HepG2 (cell line): ENCODE data around the gene MRPS34.

Experiments
- MAFG ChIP-seq: sonication (generic); formaldehyde crosslinking; IDR thresholded peaks from 2 replicates; pipeline ENCODE4 v1.5.1; 2020; ENCODE audit warnings: mild to moderate bottlenecking, missing genetic modification reagents
- THAP11 ChIP-seq: IDR thresholded peaks from 2 replicates; pipeline ENCODE4 v1.6.1; 2016; ENCODE audit warnings: missing biosample characterization, missing genetic modification reagents
- ZNF496 ChIP-seq: sonication (generic); formaldehyde crosslinking; IDR thresholded peaks from 2 replicates; pipeline ENCODE4 v1.8.1; 2023; ENCODE audit warnings: mild to moderate bottlenecking, moderate library complexity, missing genetic modification reagents; ENCODE audit not compliant: insufficient replicate concordance
- TF ChIP-seq, protein P1 (sequence below): sonication (generic); formaldehyde crosslinking; IDR thresholded peaks from 2 replicates; pipeline ENCODE4 v1.5.0; 2020; ENCODE audit warnings: mild to moderate bottlenecking, missing genetic modification reagents

DNA sequence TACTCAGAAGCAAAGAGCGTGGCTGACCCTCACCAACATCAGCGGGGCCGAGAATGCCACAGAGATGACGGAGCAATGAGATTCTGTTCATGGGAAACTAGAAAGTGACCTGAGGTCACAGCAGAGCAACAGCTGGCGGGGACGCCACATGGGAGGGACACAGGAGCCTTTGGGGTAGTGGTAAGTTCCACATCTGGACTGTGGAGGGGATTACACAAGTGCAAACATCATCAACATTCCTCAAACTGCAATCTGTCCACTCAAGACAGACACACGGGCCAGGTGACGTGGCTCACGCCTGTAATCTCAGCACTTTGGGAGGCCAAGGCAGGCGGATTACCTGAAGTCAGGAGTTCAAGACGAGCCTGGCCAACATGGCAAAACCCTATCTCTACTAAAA is 42.5 kb upstream of the MRPS34 start:
- TF ChIP-seq THAP11: no peak
- no peak for TF ChIP-seq ZNF496 (CRISPR knock-in tag)
- TF ChIP-seq MAFG (CRISPR knock-in tag): no peak
- TF ChIP-seq, protein P1, sequence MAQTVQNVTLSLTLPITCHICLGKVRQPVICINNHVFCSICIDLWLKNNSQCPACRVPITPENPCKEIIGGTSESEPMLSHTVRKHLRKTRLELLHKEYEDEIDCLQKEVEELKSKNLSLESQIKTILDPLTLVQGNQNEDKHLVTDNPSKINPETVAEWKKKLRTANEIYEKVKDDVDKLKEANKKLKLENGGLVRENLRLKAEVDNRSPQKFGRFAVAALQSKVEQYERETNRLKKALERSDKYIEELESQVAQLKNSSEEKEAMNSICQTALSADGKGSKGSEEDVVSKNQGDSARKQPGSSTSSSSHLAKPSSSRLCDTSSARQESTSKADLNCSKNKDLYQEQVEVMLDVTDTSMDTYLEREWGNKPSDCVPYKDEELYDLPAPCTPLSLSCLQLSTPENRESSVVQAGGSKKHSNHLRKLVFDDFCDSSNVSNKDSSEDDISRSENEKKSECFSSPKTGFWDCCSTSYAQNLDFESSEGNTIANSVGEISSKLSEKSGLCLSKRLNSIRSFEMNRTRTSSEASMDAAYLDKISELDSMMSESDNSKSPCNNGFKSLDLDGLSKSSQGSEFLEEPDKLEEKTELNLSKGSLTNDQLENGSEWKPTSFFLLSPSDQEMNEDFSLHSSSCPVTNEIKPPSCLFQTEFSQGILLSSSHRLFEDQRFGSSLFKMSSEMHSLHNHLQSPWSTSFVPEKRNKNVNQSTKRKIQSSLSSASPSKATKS (CRISPR knock-in tag): no peak
